Ishikawa (cell line): ENCODE measurements around the gene MED12L.

Experiments used
- CEBPB ChIP-seq: IDR thresholded peaks from 2 replicates; pipeline ENCODE4 v1.6.1; 2012
- CREB1 ChIP-seq: IDR thresholded peaks from 2 replicates; pipeline ENCODE4 v1.6.1; 2012; ENCODE audit warnings: low read depth
- EGR1 ChIP-seq: IDR thresholded peaks from 2 replicates; pipeline ENCODE4 v1.6.1; 2012
- EP300 ChIP-seq: IDR thresholded peaks from 2 replicates; pipeline ENCODE4 v1.6.1; 2012; ENCODE audit warnings: borderline replicate concordance
- FOXM1 ChIP-seq: IDR thresholded peaks from 2 replicates; pipeline ENCODE4 v1.6.1; 2012; ENCODE audit warnings: low read depth, borderline replicate concordance
- MAX ChIP-seq: IDR thresholded peaks from 2 replicates; pipeline ENCODE4 v1.6.1; 2012
- NFIC ChIP-seq: IDR thresholded peaks from 2 replicates; pipeline ENCODE4 v1.6.1; 2012
- RAD21 ChIP-seq: IDR thresholded peaks from 2 replicates; pipeline ENCODE4 v1.6.1; 2012; ENCODE audit warnings: low read depth
- TAF1 ChIP-seq: IDR thresholded peaks from 2 replicates; pipeline ENCODE4 v1.6.1; 2012; ENCODE audit warnings: low read depth, mild to moderate bottlenecking
- TCF12 ChIP-seq: IDR thresholded peaks from 2 replicates; pipeline ENCODE4 v1.6.1; 2012; ENCODE audit warnings: low read depth
- TEAD4 ChIP-seq: IDR thresholded peaks from 2 replicates; pipeline ENCODE4 v1.6.1; 2012
- USF1 ChIP-seq: IDR thresholded peaks from 2 replicates; pipeline ENCODE4 v1.6.1; 2012
- YY1 ChIP-seq: IDR thresholded peaks from 2 replicates; pipeline ENCODE4 v1.6.1; 2012; ENCODE audit warnings: low read depth
- ZBTB7A ChIP-seq: IDR thresholded peaks from 2 replicates; pipeline ENCODE4 v1.6.1; 2012; ENCODE audit warnings: low read depth
- TF ChIP-seq, protein P1 (sequence below): IDR thresholded peaks from 2 replicates; pipeline ENCODE4 v1.6.1; 2012; ENCODE audit warnings: low read depth, mild to moderate bottlenecking

The MED12L gene

GRCh38 chr3:151199554-151200438 is 114.3 kb downstream of the MED12L start:
- no peak for TF ChIP-seq EGR1
- no peak for TF ChIP-seq USF1
- no peak for TF ChIP-seq YY1
- TF ChIP-seq, protein P1, sequence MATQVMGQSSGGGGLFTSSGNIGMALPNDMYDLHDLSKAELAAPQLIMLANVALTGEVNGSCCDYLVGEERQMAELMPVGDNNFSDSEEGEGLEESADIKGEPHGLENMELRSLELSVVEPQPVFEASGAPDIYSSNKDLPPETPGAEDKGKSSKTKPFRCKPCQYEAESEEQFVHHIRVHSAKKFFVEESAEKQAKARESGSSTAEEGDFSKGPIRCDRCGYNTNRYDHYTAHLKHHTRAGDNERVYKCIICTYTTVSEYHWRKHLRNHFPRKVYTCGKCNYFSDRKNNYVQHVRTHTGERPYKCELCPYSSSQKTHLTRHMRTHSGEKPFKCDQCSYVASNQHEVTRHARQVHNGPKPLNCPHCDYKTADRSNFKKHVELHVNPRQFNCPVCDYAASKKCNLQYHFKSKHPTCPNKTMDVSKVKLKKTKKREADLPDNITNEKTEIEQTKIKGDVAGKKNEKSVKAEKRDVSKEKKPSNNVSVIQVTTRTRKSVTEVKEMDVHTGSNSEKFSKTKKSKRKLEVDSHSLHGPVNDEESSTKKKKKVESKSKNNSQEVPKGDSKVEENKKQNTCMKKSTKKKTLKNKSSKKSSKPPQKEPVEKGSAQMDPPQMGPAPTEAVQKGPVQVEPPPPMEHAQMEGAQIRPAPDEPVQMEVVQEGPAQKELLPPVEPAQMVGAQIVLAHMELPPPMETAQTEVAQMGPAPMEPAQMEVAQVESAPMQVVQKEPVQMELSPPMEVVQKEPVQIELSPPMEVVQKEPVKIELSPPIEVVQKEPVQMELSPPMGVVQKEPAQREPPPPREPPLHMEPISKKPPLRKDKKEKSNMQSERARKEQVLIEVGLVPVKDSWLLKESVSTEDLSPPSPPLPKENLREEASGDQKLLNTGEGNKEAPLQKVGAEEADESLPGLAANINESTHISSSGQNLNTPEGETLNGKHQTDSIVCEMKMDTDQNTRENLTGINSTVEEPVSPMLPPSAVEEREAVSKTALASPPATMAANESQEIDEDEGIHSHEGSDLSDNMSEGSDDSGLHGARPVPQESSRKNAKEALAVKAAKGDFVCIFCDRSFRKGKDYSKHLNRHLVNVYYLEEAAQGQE = no peak
- TF ChIP-seq CEBPB = no peak

DNA sequence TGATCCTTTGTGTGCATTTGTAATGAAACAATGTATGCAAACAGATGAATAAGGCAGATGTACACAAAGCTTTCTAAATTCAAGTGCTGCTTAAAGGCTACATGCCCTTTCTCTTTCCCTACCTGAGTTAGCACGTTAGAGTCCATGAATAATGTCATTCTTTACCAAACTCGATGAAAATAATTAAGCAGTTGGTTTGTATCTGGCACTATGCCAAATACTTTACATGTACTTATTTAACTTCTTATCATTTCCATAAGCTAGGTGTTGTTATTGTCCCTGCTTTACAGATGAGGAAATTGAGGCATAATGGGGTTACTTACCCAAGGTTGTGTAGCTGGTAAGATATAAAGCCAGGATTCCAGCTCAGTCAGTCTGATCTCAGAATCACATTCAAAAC is 115.1 kb downstream of the MED12L start:
- TF ChIP-seq CREB1 = no peak
- TF ChIP-seq RAD21 = no peak
- no peak for TF ChIP-seq TAF1
- TF ChIP-seq NFIC = peak; percentile 67
- TF ChIP-seq, protein P1 = no peak
- TF ChIP-seq CEBPB = no peak
- no peak for TF ChIP-seq TEAD4

DNA sequence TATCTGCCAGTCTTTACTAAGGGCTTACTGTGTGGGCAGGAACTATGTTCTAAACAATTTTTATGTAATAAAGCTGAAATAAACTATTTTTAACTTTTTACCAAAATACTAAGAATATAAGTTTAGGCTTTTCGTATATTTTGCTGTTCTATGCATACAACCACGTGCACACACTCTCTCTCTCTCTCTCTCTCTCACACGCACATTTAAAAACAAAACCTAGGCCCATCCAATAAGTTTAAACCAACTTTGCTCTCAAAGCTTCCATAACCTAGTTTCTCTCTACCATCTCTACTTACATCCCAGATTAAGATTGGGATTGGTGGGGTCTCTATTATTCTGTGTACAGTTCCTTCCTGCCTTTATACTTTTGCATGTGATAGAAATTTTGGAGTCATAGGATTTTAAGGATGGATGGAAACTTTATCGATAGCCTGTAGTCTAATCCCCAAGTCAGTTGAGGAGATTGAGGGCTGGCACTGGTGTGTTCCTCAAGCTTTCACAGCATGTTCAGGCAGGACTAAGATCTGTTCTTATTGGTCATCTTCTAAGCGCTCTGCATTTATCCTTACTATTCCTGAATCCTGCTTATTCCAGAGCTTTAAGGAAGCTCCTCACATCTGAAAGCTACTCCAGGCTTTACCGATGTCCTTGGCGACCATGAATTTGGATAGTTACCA is 115.7 kb downstream of the MED12L start:
- TF ChIP-seq TCF12 = no peak
- TF ChIP-seq EP300 = no peak
- TF ChIP-seq NFIC = no peak
- TF ChIP-seq EGR1 = no peak
- TF ChIP-seq CEBPB = no peak
- TF ChIP-seq ZBTB7A = no peak
- no peak for TF ChIP-seq MAX
- TF ChIP-seq FOXM1 = no peak
- TF ChIP-seq USF1 = no peak
- no peak for TF ChIP-seq YY1
- no peak for TF ChIP-seq CREB1
- TF ChIP-seq RAD21 = no peak
- no peak for TF ChIP-seq TEAD4
- TF ChIP-seq, protein P1 = no peak
- TF ChIP-seq TAF1 = no peak

DNA sequence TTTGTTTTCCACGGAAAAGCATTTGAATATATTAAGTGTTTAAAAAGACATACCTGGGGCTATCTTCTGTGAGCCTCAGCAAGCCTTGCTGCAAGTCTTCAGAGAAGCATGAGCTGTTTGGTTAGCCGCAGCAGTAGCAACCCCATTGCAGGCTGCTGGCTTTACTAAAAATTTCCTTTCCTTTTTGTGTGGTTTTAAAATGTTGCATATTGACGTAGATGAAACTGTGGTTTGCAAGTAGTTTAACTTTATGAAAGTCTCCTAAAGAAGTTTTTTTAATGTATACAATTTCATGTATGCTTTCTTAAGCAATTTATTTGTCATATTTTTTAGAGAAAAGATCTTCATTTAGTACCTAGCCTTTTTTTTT is 117.6 kb downstream of the MED12L start, which contains the start of gene GPR171:
Gene GPR171, minus strand, starts transcription at position 166 of the 370 bp plus-strand sequence. CDS start 3,830 bp downstream, outside the sequence.
- TF ChIP-seq RAD21 = no peak
- TF ChIP-seq, protein P1 = no peak
- TF ChIP-seq TAF1 = no peak
- no peak for TF ChIP-seq CEBPB
- TF ChIP-seq MAX = no peak
- TF ChIP-seq EP300 = no peak
- no peak for TF ChIP-seq CREB1
- no peak for TF ChIP-seq FOXM1
- TF ChIP-seq YY1 = no peak
- no peak for TF ChIP-seq NFIC
- no peak for TF ChIP-seq ZBTB7A
- no peak for TF ChIP-seq TEAD4
- TF ChIP-seq TCF12 = no peak
- TF ChIP-seq EGR1 = no peak
